Astrocyte (in vitro differentiated cells and primary cell): ENCODE data around the gene TCF7L2. TPM values are rescaled to one million over a fixed set of nuclear protein-coding genes. Genes with fewer than 3 reads are reported as not detected.

Experiments used
- DNase-seq: peaks from one replicate; pipeline ENCODE4 v3.0.0-alpha.2; 2010; ENCODE audit warnings: low read depth
- FAIRE-seq: peaks from 2 replicates; lab custom pipeline; 2011; peaks lifted over from hg19 to GRCh38; lab: Jason Lieb, UNC
- H2AFZ ChIP-seq: 2 replicates; pipeline ENCODE4 v1.6.0; 2012; ENCODE audit warnings: low read depth, low read length, inconsistent platforms
- H3K27ac ChIP-seq: 2 replicates; pipeline ENCODE4 v1.5.1; 2011; ENCODE audit warnings: low read depth, low read length, inconsistent platforms
- H3K27me3 ChIP-seq: 2 replicates; pipeline ENCODE4 v1.6.0; 2011; ENCODE audit warnings: low read length, inconsistent platforms; ENCODE audit not compliant: insufficient read depth
- H3K36me3 ChIP-seq: 2 replicates; pipeline ENCODE4 v1.5.1; 2011; ENCODE audit warnings: low read length, inconsistent platforms; ENCODE audit not compliant: insufficient read depth
- H3K4me1 ChIP-seq: 2 replicates; pipeline ENCODE4 v1.5.1; 2011; ENCODE audit warnings: low read length, inconsistent platforms; ENCODE audit not compliant: insufficient read depth
- H3K4me2 ChIP-seq: 2 replicates; pipeline ENCODE4 v1.6.0; 2012; ENCODE audit warnings: low read length, inconsistent platforms
- H3K4me3 ChIP-seq: 2 replicates; pipeline ENCODE4 v1.5.1; 2011; ENCODE audit warnings: low read depth, mild to moderate bottlenecking, low read length, inconsistent platforms; ENCODE audit not compliant: insufficient read depth
- H3K79me2 ChIP-seq: 2 replicates; pipeline ENCODE4 v1.6.0; 2012; ENCODE audit warnings: mild to moderate bottlenecking, low read length, inconsistent platforms; ENCODE audit not compliant: insufficient read depth
- H3K9ac ChIP-seq: 2 replicates; pipeline ENCODE4 v1.6.0; 2012; ENCODE audit warnings: mild to moderate bottlenecking, low read length, inconsistent platforms
- H3K9me3 ChIP-seq: 2 replicates; pipeline ENCODE4 v1.5.1; 2012; ENCODE audit warnings: low read depth, mild to moderate bottlenecking, low read length, inconsistent platforms; ENCODE audit not compliant: insufficient read depth
- H4K20me1 ChIP-seq: 2 replicates; pipeline ENCODE4 v1.6.0; 2012; ENCODE audit warnings: low read length, inconsistent platforms; ENCODE audit not compliant: insufficient read depth
- H3K27ac Mint-ChIP-seq: one replicate; pipeline ENCODE4 v1.8.0; 2021; ENCODE audit warnings: mild to moderate bottlenecking, mixed read lengths; ENCODE audit not compliant: unreplicated experiment
- H3K27me3 Mint-ChIP-seq: one replicate; pipeline ENCODE4 v1.8.0; 2021; ENCODE audit warnings: low read depth, mixed read lengths; ENCODE audit not compliant: unreplicated experiment
- H3K36me3 Mint-ChIP-seq: one replicate; pipeline ENCODE4 v1.8.0; 2021; ENCODE audit warnings: low read depth, mixed read lengths; ENCODE audit not compliant: unreplicated experiment
- H3K4me1 Mint-ChIP-seq: one replicate; pipeline ENCODE4 v1.8.0; 2021; ENCODE audit warnings: low read depth, mixed read lengths; ENCODE audit not compliant: unreplicated experiment
- H3K4me3 Mint-ChIP-seq: one replicate; pipeline ENCODE4 v1.8.0; 2021; ENCODE audit warnings: mild to moderate bottlenecking, moderate library complexity, mixed read lengths; ENCODE audit not compliant: unreplicated experiment
- H3K9me3 Mint-ChIP-seq: one replicate; pipeline ENCODE4 v1.8.0; 2021; ENCODE audit warnings: mild to moderate bottlenecking, mixed read lengths; ENCODE audit not compliant: unreplicated experiment
- EZH2 ChIP-seq: IDR thresholded peaks from 2 replicates; pipeline ENCODE4 v1.6.1; 2012; ENCODE audit warnings: mild to moderate bottlenecking, low read length, inconsistent platforms; ENCODE audit not compliant: insufficient read depth
- total RNA-seq: library from RNA; stranded (reverse); gene quantifications from 2 replicates; pipeline ENCODE4 v1.2.1, GENCODE V29; 2021
- TF ChIP-seq, protein P1 (sequence below): IDR thresholded peaks from 2 replicates; pipeline ENCODE4 v1.5.1; 2011; ENCODE audit warnings: low read depth, mild to moderate bottlenecking, inconsistent platforms, low read length, moderate library complexity; ENCODE audit not compliant: insufficient read depth

TCF7L2 gene
- total RNA-seq, 1 donor from 2014 or later, result 52.4 TPM

DNA sequence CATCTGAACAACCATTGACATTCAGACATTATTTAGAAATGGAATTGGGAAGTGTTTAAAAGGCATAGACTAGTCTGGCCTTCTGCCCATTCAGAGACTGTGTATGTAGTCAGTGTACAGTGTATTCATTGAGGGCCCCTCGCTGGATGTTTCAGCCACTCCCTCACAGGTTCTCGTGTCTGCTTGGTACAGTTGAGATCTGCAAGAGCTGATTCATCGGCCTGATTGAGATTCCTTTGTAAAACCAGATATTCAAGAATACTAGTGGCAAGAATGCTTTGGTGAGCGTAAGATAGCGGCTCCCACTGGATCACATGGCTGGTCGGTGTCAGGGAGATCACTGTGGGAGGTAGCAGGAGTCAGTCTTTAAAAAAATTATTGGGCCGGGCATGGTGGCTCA lies 119.5 kb downstream of the TCF7L2 start:
- peaks cover 55% of the 10 kb centered on the region for H3K4me1 Mint-ChIP-seq
- Histone ChIP-seq H3K4me3 (no peak overlapping the region), H3K4me1 (peaks cover 32% of the 10 kb centered on the region), H4K20me1 (peaks cover 10% of the 10 kb centered on the region), H3K9me3 (no peaks in the 10 kb centered on the region), H2AFZ (no peak overlapping the region), H3K79me2 (peaks cover 19% of the 10 kb centered on the region), H3K9ac (no peak overlapping the region), H3K27me3 (no peaks in the 10 kb centered on the region), H3K27ac (peak overlapping the region; percentile 37), H3K4me2 (peak overlapping the region; percentile 17), H3K36me3 (no peaks in the 10 kb centered on the region)
- peak; percentile 95 for DNase-seq
- peaks cover 3% of the 10 kb centered on the region for H3K9me3 Mint-ChIP-seq
- peak overlapping the region; percentile 88 for H3K27ac Mint-ChIP-seq
- no peak for FAIRE-seq
- no peaks in the 10 kb centered on the region for H3K27me3 Mint-ChIP-seq
- no peak overlapping the region for H3K4me3 Mint-ChIP-seq
- H3K36me3 Mint-ChIP-seq, result peaks cover 17% of the 10 kb centered on the region
- TF ChIP-seq EZH2, result no peak
- TF ChIP-seq, protein P1, sequence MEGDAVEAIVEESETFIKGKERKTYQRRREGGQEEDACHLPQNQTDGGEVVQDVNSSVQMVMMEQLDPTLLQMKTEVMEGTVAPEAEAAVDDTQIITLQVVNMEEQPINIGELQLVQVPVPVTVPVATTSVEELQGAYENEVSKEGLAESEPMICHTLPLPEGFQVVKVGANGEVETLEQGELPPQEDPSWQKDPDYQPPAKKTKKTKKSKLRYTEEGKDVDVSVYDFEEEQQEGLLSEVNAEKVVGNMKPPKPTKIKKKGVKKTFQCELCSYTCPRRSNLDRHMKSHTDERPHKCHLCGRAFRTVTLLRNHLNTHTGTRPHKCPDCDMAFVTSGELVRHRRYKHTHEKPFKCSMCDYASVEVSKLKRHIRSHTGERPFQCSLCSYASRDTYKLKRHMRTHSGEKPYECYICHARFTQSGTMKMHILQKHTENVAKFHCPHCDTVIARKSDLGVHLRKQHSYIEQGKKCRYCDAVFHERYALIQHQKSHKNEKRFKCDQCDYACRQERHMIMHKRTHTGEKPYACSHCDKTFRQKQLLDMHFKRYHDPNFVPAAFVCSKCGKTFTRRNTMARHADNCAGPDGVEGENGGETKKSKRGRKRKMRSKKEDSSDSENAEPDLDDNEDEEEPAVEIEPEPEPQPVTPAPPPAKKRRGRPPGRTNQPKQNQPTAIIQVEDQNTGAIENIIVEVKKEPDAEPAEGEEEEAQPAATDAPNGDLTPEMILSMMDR, result peak; percentile 10

DNA sequence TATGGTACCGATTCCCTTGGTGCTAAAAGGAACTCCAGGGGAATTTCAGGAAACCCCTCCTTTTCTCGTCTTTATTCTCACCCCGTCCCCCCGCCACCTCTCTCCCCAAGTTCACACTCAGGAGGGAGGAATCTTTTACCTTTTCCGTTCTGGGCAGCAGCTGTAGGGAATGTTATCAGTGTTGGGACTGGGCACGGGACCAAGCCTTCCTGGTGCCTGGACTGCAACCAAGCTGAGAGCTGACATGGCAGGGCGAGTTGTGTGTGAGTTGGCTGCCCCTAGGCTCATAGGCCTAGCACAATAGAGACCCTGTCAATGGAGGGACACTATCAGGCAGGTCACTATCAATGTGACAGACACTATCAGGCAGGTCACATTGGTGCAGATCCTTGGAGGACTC lies 121.4 kb downstream of the TCF7L2 start:
- no peak for FAIRE-seq
- Histone ChIP-seq H3K27me3 (no peaks in the 10 kb centered on the region), H3K4me3 (no peak overlapping the region), H3K4me1 (peaks cover 34% of the 10 kb centered on the region), H3K4me2 (peak overlapping the region; percentile 42), H3K9me3 (no peaks in the 10 kb centered on the region), H4K20me1 (no peaks in the 10 kb centered on the region), H3K27ac (peak overlapping the region; percentile 18), H3K9ac (no peak overlapping the region), H3K36me3 (no peaks in the 10 kb centered on the region), H3K79me2 (peaks cover 14% of the 10 kb centered on the region), H2AFZ (no peak overlapping the region)
- Mint-ChIP-seq H3K4me3 (no peak overlapping the region), H3K4me1 (peaks cover 54% of the 10 kb centered on the region), H3K27ac (peak overlapping the region; percentile 89), H3K36me3 (peaks cover 17% of the 10 kb centered on the region), H3K27me3 (no peaks in the 10 kb centered on the region), H3K9me3 (peaks cover 3% of the 10 kb centered on the region)
- DNase-seq, result peak; percentile 66
- TF ChIP-seq, protein P1, result no peak
- TF ChIP-seq EZH2, result no peak

DNA sequence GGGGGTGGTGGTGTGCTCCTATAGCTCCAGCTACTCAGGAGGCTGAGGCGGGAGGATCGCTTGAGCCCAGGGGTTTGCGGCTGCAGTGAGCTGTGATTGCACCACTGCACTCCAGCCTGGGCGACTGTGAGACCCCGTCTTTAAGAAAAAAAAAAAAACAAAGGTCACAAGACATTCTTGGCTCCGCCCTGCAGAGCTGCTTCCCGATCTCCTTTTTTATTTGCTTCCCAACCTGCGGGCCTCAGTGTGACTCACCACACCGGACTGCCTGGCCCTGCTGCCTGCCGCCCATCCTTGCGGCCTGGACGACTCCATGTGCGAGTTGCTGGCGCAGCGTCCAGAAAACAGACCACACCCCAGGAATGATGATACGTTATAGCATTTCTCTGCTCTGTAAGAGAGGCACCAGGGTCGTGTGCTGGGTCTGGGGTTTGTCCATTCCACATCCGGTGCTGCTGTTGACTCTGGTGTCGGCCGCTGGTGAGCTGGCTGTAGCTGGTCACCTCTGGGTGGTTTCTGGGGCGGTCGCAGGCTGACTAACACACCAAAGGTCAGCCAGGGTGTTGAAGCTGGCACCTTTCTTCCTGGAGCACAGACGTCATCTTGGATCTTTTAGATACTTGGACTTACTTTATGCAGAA lies 123.6 kb downstream of the TCF7L2 start:
- H3K36me3 Mint-ChIP-seq, result peaks cover 16% of the 10 kb centered on the region
- Histone ChIP-seq H3K9ac (peak overlapping the region; percentile 53), H3K36me3 (no peaks in the 10 kb centered on the region), H3K4me1 (peaks cover 34% of the 10 kb centered on the region), H2AFZ (no peak overlapping the region), H3K4me2 (peak overlapping the region; percentile 72), H3K4me3 (no peak overlapping the region), H4K20me1 (no peaks in the 10 kb centered on the region), H3K9me3 (no peaks in the 10 kb centered on the region), H3K27me3 (no peaks in the 10 kb centered on the region), H3K79me2 (peaks cover 13% of the 10 kb centered on the region), H3K27ac (peak overlapping the region; percentile 70)
- peak overlapping the region; percentile 98 for H3K27ac Mint-ChIP-seq
- peaks cover 3% of the 10 kb centered on the region for H3K9me3 Mint-ChIP-seq
- peaks cover 51% of the 10 kb centered on the region for H3K4me1 Mint-ChIP-seq
- DNase-seq (peak; percentile 99), FAIRE-seq (peak; percentile 64)
- no peaks in the 10 kb centered on the region for H3K27me3 Mint-ChIP-seq
- TF ChIP-seq EZH2, result no peak
- TF ChIP-seq, protein P1, result no peak
- peak overlapping the region; percentile 73 for H3K4me3 Mint-ChIP-seq
